Liver (tissue), 9 donors: Measurements from ENCODE around the gene SCARB1. TPM values are rescaled to one million over a fixed set of nuclear protein-coding genes. Genes with fewer than 3 reads are reported as not detected.

ENCODE experiments used
- DNase-seq: peaks from one replicate; pipeline ENCODE4 v3.0.0-alpha.2; 2017; ENCODE audit warnings: low spot score
- H3K27ac ChIP-seq, 2 donors: one replicate each; pipeline ENCODE4 v1.7.0; 2013; ENCODE audit warnings: inconsistent platforms in 2 of 2, low read length in 2 of 2, control low read depth in 1 of 2, low read depth in 1 of 2, mild to moderate bottlenecking in 1 of 2
- H3K27me3 ChIP-seq, 4 donors: one replicate each; pipeline versions ENCODE4 v1.6.1 to v1.7.0; 2013; ENCODE audit warnings: low read length in 3 of 4, inconsistent platforms in 1 of 4, mild to moderate bottlenecking in 1 of 4, moderate library complexity in 1 of 4; ENCODE audit not compliant: control insufficient read depth in 4 of 4, insufficient read depth in 4 of 4
- H3K36me3 ChIP-seq, 4 donors: one replicate each; pipeline versions ENCODE4 v1.6.1 to v1.7.0; 2013; ENCODE audit warnings: low read length in 3 of 4, mild to moderate bottlenecking in 3 of 4, low read depth in 1 of 4, moderate library complexity in 1 of 4; ENCODE audit not compliant: control insufficient read depth in 4 of 4, insufficient read depth in 3 of 4
- H3K4me1 ChIP-seq, 4 donors: one replicate each; pipeline versions ENCODE4 v1.6.1 to v1.7.0; 2013; ENCODE audit warnings: low read length in 3 of 4, mild to moderate bottlenecking in 3 of 4, moderate library complexity in 1 of 4; ENCODE audit not compliant: control insufficient read depth in 4 of 4, insufficient read depth in 4 of 4
- H3K4me3 ChIP-seq, 3 donors: one replicate each; pipeline versions ENCODE4 v1.6.1 to v1.7.0; 2013; ENCODE audit warnings: low read length in 3 of 3, control low read depth in 1 of 3, low read depth in 1 of 3, mild to moderate bottlenecking in 1 of 3
- H3K9ac ChIP-seq, 2 donors: one replicate each; pipeline ENCODE4 v1.7.0; 2013; ENCODE audit warnings: low read length in 2 of 2, mild to moderate bottlenecking in 2 of 2, moderate library complexity in 2 of 2, control low read depth in 1 of 2, low read depth in 1 of 2
- H3K9me3 ChIP-seq, 4 donors: one replicate each; pipeline versions ENCODE4 v1.6.1 to v1.7.0; 2013; ENCODE audit warnings: low read length in 3 of 4; ENCODE audit not compliant: control insufficient read depth in 4 of 4
- ATF3 ChIP-seq: IDR thresholded peaks from 2 replicates; pipeline ENCODE4 v1.6.1; 2016; ENCODE audit warnings: antibody characterized with exemption
- FOXA1 ChIP-seq: IDR thresholded peaks from 2 replicates; pipeline ENCODE4 v1.6.1; 2016; ENCODE audit warnings: antibody characterized with exemption
- FOXA2 ChIP-seq: IDR thresholded peaks from 2 replicates; pipeline ENCODE4 v1.6.1; 2016; ENCODE audit warnings: antibody characterized with exemption
- GABPA ChIP-seq, 2 donors: IDR thresholded peaks in 1 of 2; conservative IDR thresholded peaks in 1 of 2; 2 replicates each; pipeline ENCODE4 v1.6.1; 2016; ENCODE audit warnings: antibody characterized with exemption in 2 of 2, mild to moderate bottlenecking in 1 of 2, moderate library complexity in 1 of 2
- HNF4A ChIP-seq, 2 donors: conservative IDR thresholded peaks; 2 replicates each; pipeline ENCODE4 v1.6.1; 2016; ENCODE audit warnings: antibody characterized with exemption in 2 of 2, mild to moderate bottlenecking in 2 of 2
- HNF4G ChIP-seq: IDR thresholded peaks from 2 replicates; pipeline ENCODE4 v1.6.1; 2016; ENCODE audit warnings: antibody characterized with exemption
- JUND ChIP-seq, 2 donors: IDR thresholded peaks; 2 replicates each; pipeline ENCODE4 v1.6.1; 2016; ENCODE audit warnings: antibody characterized with exemption in 2 of 2
- MAX ChIP-seq: IDR thresholded peaks from 2 replicates; pipeline ENCODE4 v1.6.1; 2016; ENCODE audit warnings: antibody characterized with exemption
- NR2F2 ChIP-seq: IDR thresholded peaks from 2 replicates; pipeline ENCODE4 v1.6.1; 2016; ENCODE audit warnings: antibody characterized with exemption
- RAD21 ChIP-seq, 2 donors: IDR thresholded peaks; 2 replicates each; pipeline ENCODE4 v1.6.1; 2016; ENCODE audit warnings: antibody characterized with exemption in 2 of 2, mild to moderate bottlenecking in 2 of 2
- TAF1 ChIP-seq: conservative IDR thresholded peaks from 2 replicates; pipeline ENCODE4 v1.6.1; 2016; ENCODE audit warnings: antibody characterized with exemption, mild to moderate bottlenecking
- WGBS: extraction: QIAGEN DNeasy Blood & Tissue Kit; methylation state at CpG from one replicate; pipeline ENCODE4 v1.1.7; 2013; 5-methylcytosine and 5-hydroxymethylcytosine counted together
- polyA plus RNA-seq, 2 donors: library from polyadenylated mRNA; stranded (reverse) in 1 of 2; unstranded in 1 of 2; fragments of 200-250 nt in 1 of 2; fragments of >200 nt in 1 of 2; fragmentation: Nextera tagmentation in 1 of 2; extraction: Ambion mirVana in 1 of 2; gene quantifications; one replicate each; pipeline versions ENCODE4 v1.2.1 to v1.2.3, GENCODE V29; 2013 to 2015
- total RNA-seq, 2 donors: library from RNA; depleted of rRNA; stranded (reverse); fragments of >200 nt; gene quantifications; one replicate each; pipeline ENCODE4 v1.2.3, GENCODE V29; 2014
- TF ChIP-seq, protein P1 (sequence below): IDR thresholded peaks from 2 replicates; pipeline ENCODE4 v1.6.1; 2016; ENCODE audit warnings: antibody characterized with exemption, mild to moderate bottlenecking
- TF ChIP-seq, protein P2 (sequence below): IDR thresholded peaks from 2 replicates; pipeline ENCODE4 v1.6.1; 2016; ENCODE audit warnings: antibody characterized with exemption
- TF ChIP-seq, protein P3 (sequence below): fragments of 150-350 bp; IDR thresholded peaks from 2 replicates; pipeline ENCODE4 v1.5.1; 2017; ENCODE audit warnings: improper control_type of control experiment, low read depth, low read length; ENCODE audit not compliant: missing input control
- donor health status: healthy.
- donor health status: healthy.
- donor health status: healthy.
- donor health status: healthy.
- donor health status: healthy.

SCARB1 gene
- total and polyA plus RNA-seq, 4 donors: 85.3 to 289 (median 141) TPM

GRCh38 chr12:124745465-124745890, 118.2 kb downstream of the SCARB1 start:
- peak overlapping the region; percentile 78 to 86 for H3K27ac ChIP-seq
- peak overlapping the region in 1 of 2 donors; percentile 48 for H3K9ac ChIP-seq
- 30% methylated on average over 5 of the region's 5 CpGs for WGBS
- no peaks in the 10 kb centered on the region for H3K36me3 ChIP-seq
- no peak for TF ChIP-seq ATF3
- TF ChIP-seq FOXA2: no peak
- TF ChIP-seq FOXA1: no peak
- TF ChIP-seq HNF4A (conservative IDR thresholded peaks at IDR 0.05): no peak
- TF ChIP-seq GABPA (IDR thresholded peaks at IDR 0.05 in 1 of 2, conservative IDR thresholded peaks at IDR 0.05 in 1 of 2): no peak
- TF ChIP-seq TAF1: no peak
- TF ChIP-seq, protein P1, sequence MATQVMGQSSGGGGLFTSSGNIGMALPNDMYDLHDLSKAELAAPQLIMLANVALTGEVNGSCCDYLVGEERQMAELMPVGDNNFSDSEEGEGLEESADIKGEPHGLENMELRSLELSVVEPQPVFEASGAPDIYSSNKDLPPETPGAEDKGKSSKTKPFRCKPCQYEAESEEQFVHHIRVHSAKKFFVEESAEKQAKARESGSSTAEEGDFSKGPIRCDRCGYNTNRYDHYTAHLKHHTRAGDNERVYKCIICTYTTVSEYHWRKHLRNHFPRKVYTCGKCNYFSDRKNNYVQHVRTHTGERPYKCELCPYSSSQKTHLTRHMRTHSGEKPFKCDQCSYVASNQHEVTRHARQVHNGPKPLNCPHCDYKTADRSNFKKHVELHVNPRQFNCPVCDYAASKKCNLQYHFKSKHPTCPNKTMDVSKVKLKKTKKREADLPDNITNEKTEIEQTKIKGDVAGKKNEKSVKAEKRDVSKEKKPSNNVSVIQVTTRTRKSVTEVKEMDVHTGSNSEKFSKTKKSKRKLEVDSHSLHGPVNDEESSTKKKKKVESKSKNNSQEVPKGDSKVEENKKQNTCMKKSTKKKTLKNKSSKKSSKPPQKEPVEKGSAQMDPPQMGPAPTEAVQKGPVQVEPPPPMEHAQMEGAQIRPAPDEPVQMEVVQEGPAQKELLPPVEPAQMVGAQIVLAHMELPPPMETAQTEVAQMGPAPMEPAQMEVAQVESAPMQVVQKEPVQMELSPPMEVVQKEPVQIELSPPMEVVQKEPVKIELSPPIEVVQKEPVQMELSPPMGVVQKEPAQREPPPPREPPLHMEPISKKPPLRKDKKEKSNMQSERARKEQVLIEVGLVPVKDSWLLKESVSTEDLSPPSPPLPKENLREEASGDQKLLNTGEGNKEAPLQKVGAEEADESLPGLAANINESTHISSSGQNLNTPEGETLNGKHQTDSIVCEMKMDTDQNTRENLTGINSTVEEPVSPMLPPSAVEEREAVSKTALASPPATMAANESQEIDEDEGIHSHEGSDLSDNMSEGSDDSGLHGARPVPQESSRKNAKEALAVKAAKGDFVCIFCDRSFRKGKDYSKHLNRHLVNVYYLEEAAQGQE: no peak
- TF ChIP-seq, protein P2, sequence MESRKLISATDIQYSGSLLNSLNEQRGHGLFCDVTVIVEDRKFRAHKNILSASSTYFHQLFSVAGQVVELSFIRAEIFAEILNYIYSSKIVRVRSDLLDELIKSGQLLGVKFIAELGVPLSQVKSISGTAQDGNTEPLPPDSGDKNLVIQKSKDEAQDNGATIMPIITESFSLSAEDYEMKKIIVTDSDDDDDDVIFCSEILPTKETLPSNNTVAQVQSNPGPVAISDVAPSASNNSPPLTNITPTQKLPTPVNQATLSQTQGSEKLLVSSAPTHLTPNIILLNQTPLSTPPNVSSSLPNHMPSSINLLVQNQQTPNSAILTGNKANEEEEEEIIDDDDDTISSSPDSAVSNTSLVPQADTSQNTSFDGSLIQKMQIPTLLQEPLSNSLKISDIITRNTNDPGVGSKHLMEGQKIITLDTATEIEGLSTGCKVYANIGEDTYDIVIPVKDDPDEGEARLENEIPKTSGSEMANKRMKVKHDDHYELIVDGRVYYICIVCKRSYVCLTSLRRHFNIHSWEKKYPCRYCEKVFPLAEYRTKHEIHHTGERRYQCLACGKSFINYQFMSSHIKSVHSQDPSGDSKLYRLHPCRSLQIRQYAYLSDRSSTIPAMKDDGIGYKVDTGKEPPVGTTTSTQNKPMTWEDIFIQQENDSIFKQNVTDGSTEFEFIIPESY: no peak
- TF ChIP-seq MAX: no peak
- TF ChIP-seq JUND (IDR thresholded peaks at IDR 0.05): no peak
- no peak for TF ChIP-seq RAD21 (IDR thresholded peaks at IDR 0.05)
- TF ChIP-seq HNF4G: no peak
- peaks cover 21 to 69% (median 47%) of the 10 kb centered on the region in 4 donors for H3K4me1 ChIP-seq
- no peak for DNase-seq
- H3K9me3 ChIP-seq: no peaks in the 10 kb centered on the region
- H3K4me3 ChIP-seq: no peak overlapping the region
- H3K27me3 ChIP-seq: no peaks in the 10 kb centered on the region

DNA sequence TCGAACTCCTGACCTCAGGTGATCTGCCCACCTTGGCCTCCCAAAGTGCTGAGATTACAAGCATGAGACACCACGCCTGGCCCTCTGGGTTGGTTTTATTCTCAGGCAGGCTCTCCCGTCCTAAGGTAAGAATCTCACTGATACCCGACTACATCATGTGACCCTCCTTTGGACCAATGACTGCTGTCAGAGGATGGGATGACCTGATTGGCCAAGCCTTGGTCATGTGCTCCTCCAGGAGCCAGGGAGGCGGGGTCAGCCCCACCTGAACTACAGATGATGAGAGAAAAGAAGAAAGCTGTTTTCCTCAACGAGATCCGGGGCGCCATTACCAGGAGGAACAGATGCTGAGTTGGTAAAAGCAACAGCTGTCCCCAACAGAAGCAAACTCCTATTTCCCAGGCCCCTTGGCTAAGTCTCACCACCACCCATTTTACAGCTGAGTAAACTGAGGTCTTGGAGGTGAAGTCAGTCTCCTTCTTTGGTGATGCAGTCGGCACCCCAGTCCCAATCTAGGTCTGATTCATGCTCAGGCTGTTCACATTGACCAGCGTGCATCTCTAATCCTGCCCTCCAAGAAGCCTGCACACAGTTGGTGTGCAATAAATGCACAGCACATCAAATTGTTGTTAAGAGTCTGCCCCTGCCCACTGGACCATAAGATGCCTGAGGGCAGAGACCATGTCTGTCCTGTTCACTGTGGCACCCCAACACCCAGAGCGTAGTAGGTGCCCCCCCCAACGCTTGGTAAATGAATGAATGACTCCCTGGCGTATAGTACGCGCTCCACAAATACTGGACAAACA, 118.8 kb downstream of the SCARB1 start:
- DNase-seq: no peak
- TF ChIP-seq, protein P1: no peak
- TF ChIP-seq JUND (IDR thresholded peaks at IDR 0.05) (no peak), NR2F2 (no peak), MAX (no peak), HNF4G (no peak)
- TF ChIP-seq, protein P3, sequence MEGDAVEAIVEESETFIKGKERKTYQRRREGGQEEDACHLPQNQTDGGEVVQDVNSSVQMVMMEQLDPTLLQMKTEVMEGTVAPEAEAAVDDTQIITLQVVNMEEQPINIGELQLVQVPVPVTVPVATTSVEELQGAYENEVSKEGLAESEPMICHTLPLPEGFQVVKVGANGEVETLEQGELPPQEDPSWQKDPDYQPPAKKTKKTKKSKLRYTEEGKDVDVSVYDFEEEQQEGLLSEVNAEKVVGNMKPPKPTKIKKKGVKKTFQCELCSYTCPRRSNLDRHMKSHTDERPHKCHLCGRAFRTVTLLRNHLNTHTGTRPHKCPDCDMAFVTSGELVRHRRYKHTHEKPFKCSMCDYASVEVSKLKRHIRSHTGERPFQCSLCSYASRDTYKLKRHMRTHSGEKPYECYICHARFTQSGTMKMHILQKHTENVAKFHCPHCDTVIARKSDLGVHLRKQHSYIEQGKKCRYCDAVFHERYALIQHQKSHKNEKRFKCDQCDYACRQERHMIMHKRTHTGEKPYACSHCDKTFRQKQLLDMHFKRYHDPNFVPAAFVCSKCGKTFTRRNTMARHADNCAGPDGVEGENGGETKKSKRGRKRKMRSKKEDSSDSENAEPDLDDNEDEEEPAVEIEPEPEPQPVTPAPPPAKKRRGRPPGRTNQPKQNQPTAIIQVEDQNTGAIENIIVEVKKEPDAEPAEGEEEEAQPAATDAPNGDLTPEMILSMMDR: no peak

More for the DNA sequence above, 118.8 kb downstream of the SCARB1 start:
- peaks cover 21 to 68% (median 45%) of the 10 kb centered on the region in 4 donors for H3K4me1 ChIP-seq
- H3K9ac ChIP-seq: no peak overlapping the region
- no peaks in the 10 kb centered on the region for H3K9me3 ChIP-seq
- H3K4me3 ChIP-seq: no peak overlapping the region
- H3K27me3 ChIP-seq: no peaks in the 10 kb centered on the region
- WGBS: 96% methylated on average over 15 of the region's 15 CpGs
- peak overlapping the region; percentile 78 to 86 for H3K27ac ChIP-seq
- no peaks in the 10 kb centered on the region for H3K36me3 ChIP-seq
